ENCODE results near the gene CUL4A.

- TF ChIP-seq CTCF (IDR thresholded peaks at IDR 0.05) (no peak), POLR2A (IDR thresholded peaks at IDR 0.05) (no peak)
These were observed 30.6 kb upstream of the CUL4A start for GRCh38 chr13:113178896-113179167.
